Hematopoietic multipotent progenitor cell (in vitro differentiated cells): ENCODE measurements around the gene GPC5. TPM values are rescaled to one million over a fixed set of nuclear protein-coding genes. Genes with fewer than 3 reads are reported as not detected.
"Not testable (repeated sequence)": the region's sequence is repeated elsewhere in the genome, so short reads cannot be mapped to it uniquely, and the experiment has no call there.

Source experiments
- DNase-seq, 3 donors: peaks; one replicate each; pipeline ENCODE4 v3.0.0-alpha.2; 2011 to 2015; ENCODE audit warnings: low read depth in 2 of 3, low spot score in 2 of 3
- total RNA-seq: library from RNA; depleted of rRNA; stranded (reverse); fragments of >200 nt; gene quantifications from one replicate; pipeline ENCODE4 v1.2.3, GENCODE V29; 2012

The GPC5 gene
- total RNA-seq, 1 donor = 18.3 TPM

- DNase-seq = no peak
Observed at GRCh38 chr13:92658293-92658692, 1259.9 kb downstream of the GPC5 start.

DNA sequence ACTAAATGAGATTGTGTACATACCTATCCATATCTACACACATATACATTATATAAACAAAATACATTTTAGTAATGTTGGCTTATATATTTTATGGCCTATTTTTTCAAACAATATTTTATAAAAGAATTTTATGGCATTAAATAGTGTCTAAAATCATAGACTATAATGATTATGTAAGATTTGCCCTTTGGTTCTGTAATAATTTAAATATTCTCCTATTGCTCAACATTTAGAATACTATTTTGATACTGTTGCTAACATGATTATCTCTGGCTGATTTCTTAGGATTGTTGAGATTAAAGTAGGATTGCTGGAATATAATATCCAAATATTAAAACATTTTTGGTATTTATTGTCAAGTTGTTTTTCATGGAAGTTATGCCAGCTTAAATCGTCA lies 1263.0 kb downstream of the GPC5 start:
- DNase-seq = no peak

- no peak for DNase-seq
Observed at GRCh38 chr13:92668157-92668556, 1269.7 kb downstream of the GPC5 start.

DNA sequence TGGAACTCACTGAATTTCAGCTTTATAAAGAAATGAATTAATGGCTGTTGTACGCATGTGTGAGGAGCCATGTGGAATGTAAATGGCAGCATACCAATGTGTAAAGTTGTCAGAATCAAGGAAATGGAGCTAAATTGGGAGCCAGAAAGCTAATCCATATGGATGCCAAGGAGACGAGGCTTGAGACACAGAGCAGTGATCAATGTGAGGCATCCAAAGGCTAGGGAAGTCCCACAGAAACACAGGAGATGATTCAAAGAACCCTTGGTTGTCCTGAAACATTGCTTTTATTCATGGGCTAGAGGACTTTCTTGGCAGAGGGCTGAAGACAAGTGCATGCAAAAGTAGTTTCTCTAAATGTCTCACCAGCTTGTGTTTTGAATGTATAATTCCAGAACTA lies 1271.7 kb downstream of the GPC5 start:
- DNase-seq = no peak

DNA sequence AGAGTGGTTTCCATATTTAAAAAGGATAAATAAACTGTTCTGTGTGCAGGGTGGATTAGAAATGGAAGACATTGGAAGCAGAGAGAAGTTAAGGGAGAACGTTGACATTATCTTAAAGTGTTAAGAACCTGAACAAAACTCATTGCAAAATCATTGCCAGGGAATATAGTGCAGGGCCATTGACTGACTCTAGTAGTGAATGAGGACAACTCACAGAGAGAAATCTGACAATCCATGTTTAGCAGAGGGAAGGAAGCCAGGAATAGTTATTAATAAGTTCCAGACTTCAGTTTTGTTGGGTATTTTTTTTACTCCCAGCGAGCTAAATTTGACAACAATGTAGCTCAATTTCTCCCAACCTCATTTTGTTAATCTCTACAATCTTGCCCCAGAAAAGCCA lies 1273.4 kb downstream of the GPC5 start:
- DNase-seq = no peak

GRCh38 chr13:92676246-92676645 lies 1277.8 kb downstream of the GPC5 start:
- DNase-seq = no peak

GRCh38 chr13:92677571-92677970 lies 1279.2 kb downstream of the GPC5 start:
- DNase-seq = no peak

GRCh38 chr13:92679602-92680001 lies 1281.2 kb downstream of the GPC5 start:
- no peak for DNase-seq

DNA sequence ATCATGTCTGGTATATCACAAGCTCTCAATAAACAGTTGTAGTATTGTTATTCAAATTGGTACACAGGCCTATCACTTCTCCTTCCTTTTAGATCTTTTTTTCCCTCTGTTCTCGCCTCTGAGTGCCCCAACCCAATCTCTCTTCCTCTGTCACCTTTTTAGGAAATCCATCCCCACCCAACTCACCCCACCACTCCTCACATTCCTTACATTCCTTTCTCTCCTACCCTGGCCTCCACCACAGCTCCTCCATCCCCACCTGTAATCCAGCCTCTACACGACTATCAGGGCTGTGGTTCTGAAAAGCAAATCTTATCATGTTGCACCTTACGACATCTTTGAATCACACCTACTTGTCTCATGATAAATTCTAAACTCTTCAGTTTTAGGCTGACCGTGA lies 1282.8 kb downstream of the GPC5 start:
- no peak for DNase-seq

- DNase-seq = no peak
Observed at GRCh38 chr13:92682832-92683517, 1284.6 kb downstream of the GPC5 start.

- no peak for DNase-seq
Observed at GRCh38 chr13:92694047-92694446, 1295.6 kb downstream of the GPC5 start.

- not testable (repeated sequence) for DNase-seq
Observed at GRCh38 chr13:92695827-92696226, 1297.4 kb downstream of the GPC5 start.

- DNase-seq = no peak
Observed at GRCh38 chr13:92716749-92717148, 1318.3 kb downstream of the GPC5 start.

- no peak for DNase-seq
Observed at GRCh38 chr13:92717857-92718256, 1319.4 kb downstream of the GPC5 start.

- DNase-seq = no peak
Observed at GRCh38 chr13:92719868-92720267, 1321.4 kb downstream of the GPC5 start.

GRCh38 chr13:92721620-92722019 lies 1323.2 kb downstream of the GPC5 start:
- no peak for DNase-seq

GRCh38 chr13:92727118-92727517 lies 1328.7 kb downstream of the GPC5 start:
- DNase-seq = no peak

DNA sequence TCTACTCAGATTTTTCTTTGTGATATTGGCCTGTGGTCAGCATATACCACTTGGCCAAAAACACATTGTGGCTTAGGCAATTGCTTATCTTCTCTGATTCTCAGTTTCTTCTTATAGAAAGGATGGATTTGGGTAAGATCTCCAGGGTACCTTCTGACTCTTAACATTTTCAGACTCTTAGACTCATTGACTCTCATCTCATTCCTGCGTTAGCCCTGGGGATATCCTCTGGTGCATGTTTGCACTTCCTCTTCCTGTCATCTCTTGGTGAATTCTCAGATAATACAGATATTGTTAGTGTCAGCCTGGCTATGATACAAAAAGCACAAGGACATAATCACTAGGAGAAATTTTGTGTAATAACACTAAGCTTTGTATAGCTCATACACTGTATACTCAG lies 1335.6 kb downstream of the GPC5 start:
- DNase-seq = no peak

DNA sequence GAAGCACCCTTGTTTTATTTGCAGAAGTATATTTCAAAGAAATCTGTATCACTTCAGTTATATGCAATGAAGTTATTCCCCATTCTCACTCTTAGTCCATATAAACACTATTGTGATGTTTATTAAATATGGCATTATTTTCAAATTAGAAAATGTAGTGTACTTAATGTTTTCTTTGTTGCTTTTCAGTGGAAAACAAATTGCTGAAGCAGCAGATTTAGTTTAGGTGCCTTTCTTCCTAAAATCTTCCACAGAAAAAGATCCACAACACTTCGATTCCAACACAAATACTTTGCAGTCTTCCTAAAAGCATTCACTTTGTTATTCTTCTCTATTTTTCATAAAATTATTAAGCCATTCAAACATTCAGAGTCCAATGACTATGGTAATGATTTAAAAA lies 1336.1 kb downstream of the GPC5 start:
- DNase-seq = no peak

DNA sequence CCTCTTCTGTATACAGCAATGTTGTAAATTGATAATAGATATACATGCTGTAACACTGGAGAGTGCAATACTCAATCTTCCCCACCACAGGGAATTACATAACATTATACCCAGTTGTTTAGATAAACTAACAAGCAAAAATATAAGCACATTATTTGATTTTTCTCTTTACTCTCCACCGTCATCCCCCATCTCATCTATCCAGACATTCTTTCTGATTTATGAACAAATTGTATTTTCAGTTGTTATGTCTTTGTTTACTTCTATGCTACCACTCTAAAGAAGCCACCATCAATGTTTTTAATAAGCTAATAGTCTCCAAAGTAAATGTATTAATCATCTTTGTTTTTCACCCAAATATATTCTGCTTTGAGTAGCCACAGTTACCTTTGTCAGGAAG lies 1337.5 kb downstream of the GPC5 start:
- DNase-seq = no peak

DNA sequence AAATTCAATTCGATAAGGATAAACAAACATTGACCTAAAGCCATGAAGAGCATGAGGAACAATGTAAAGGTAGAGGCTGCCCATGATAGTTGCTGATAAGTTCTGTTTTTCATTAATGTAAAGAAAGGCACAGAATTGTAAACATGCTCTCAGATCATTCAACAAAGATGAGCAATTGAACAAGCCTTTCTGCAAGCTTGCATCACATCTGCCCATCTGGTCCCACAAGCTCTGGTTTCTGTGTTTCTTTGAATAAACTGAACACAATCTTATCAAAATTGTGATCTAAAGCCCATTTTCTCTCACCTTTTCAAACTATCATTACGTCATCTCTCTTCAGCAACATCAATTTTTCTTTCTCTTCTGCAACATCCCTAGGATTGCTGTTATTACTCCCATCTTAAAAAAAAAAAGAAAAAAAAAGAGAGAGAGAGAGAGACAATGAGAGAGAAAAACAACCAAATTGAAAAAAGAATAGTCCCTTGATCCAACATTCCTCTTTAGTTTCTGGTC lies 1340.9 kb downstream of the GPC5 start:
- DNase-seq = no peak

- DNase-seq = no peak
Observed at GRCh38 chr13:92743992-92744391, 1345.6 kb downstream of the GPC5 start.

DNA sequence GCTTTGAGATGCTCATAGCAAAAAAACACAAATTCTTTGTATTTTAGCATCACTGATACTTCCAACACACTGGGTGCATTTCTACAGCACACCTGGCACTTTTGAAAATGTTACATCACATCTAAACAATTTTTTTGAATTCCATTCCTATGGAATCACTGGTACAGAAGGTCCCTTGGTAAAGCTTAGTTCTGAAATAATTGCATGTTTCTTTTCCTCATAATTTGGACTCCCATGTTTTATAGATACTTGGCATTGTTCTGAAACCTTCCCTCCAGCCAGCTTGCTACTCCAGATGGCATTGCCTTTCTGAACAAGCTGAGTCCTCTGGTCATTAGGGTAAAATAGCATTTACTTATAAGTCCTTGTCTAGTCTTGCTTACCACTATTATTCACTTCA lies 1346.8 kb downstream of the GPC5 start:
- DNase-seq = no peak
